ENCODE data around the gene CAMK1D.

The CAMK1D gene

DNA sequence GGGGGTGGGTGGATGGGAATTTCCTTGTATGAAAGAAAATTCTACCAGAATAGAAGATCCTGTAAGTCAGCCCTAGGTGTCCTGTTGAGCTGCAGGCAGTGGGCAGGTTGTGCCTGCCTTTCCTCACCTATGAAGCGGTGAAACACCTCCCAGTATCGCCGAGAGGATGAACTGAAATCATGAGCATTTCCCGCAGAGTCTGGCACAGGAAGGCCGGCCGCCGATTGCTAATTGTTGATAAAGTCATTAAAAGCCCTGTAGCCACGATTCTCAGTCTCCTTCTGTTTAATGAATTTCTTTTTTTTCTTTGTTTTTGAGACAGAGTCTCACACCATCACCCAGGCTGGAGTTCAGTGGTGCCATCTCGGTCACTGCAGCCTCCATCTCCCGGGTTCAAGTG lies 142.1 kb downstream of the CAMK1D start:
- TF ChIP-seq, protein P1, sequence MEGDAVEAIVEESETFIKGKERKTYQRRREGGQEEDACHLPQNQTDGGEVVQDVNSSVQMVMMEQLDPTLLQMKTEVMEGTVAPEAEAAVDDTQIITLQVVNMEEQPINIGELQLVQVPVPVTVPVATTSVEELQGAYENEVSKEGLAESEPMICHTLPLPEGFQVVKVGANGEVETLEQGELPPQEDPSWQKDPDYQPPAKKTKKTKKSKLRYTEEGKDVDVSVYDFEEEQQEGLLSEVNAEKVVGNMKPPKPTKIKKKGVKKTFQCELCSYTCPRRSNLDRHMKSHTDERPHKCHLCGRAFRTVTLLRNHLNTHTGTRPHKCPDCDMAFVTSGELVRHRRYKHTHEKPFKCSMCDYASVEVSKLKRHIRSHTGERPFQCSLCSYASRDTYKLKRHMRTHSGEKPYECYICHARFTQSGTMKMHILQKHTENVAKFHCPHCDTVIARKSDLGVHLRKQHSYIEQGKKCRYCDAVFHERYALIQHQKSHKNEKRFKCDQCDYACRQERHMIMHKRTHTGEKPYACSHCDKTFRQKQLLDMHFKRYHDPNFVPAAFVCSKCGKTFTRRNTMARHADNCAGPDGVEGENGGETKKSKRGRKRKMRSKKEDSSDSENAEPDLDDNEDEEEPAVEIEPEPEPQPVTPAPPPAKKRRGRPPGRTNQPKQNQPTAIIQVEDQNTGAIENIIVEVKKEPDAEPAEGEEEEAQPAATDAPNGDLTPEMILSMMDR (IDR thresholded peaks at IDR 0.05) = no peak

- TF ChIP-seq, protein P1 (IDR thresholded peaks at IDR 0.05) = no peak
Observed at GRCh38 chr10:12492016-12492415, 142.7 kb downstream of the CAMK1D start.

DNA sequence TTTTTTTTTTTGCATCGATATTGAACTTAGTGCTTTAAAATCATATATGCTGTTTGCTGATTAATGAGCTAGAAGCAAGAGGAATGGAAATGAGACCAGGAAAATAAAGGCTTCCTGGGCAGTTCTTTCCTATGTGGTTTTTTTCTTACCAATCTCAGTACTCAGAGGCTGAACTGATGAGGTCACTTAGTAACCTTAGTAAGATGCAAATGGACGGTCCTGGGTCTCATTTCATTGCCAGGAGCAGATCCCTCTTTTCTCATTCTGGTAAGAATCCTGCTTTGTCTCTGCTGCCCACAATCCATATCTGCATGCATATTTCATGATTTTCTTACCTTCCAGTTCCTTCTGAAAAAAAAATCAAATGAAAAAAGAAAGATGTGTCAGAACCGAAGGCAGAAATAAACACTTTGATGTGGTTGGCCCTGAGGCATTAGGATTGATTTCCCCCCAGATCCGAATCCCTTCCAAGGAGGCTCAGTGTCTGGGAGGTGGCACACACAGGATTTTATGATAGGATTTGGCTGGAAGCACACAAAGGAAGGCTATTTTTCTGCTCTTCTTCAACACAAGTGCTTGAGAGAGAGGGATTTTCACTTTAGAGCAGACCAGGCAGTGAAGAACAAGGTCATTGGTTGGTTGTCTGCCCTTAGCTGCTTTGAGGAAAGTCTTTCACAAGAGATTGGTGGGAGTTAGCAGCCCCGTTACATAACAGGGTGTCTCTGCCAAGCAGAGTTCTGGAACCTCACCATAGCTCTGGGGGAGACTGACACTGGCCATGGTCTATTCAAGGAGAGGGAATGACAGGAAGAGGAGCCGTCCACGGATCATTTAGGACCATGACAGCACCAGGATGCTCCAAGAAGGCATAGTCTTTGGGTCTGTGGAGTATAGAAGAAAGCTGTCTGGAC lies 150.0 kb downstream of the CAMK1D start:
- TF ChIP-seq, protein P1 (IDR thresholded peaks at IDR 0.05) = no peak

DNA sequence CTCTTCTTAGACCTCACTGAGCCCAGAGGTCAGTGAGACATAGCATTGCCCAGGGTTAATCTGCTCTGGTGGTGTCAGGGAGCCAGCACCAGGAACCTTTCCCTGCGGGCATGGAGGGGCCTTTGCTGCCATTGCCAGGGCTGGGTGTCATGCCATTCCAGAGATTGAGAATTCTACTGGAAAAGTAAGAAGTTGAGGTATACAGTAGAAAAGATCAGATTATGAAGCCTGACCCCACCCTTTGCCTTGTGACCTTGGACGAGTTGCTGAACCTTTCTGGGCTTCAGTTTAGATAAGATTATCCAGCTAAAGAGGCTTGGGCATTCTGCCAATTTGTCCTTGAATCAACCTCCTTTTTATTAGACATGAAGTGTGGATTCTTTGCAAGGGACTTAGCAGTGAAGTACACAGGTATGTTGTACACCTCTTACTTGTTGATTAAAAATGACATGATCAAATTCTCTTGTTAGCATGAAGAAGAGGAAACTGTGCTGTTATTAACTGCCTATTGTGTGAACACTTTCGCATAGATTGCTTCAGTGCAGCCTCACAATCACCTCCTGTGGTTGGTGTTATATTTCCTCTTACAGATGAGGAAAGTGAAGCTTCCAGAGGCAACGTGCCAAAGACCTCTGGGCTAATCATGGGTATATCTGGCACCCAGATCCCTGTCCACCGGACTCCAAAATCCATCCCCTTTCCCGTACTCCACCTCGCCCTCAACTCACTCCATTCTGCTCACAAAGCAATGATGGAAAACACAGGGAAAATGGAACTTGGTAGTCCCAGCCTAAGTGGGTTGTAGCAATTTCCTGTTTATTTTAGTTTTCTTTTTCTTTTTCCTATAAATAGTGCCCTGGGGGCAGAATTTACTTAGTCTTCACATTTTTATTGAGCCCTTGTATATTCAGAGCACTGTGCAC lies 151.3 kb downstream of the CAMK1D start:
- TF ChIP-seq, protein P1 (IDR thresholded peaks at IDR 0.05) = no peak

DNA sequence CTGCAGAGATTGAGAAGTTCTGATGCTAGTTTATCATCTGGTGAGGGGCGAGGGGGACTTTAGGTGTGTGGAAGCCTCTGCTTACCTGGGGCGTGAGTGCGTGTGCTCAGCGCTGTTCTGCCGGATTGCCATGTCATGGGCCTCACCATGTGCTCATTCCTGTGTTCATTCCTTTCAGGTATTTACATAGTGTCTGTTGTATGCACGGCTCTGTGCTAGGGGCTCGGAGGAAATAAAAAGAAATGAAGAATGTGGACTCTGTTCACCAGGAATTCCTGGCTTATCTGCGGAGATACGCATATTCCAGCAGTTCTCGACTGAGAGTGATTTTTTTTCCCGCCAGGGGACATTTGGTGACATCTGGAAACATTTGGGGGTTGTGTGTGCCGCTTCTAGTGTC lies 152.0 kb downstream of the CAMK1D start:
- TF ChIP-seq, protein P1 (IDR thresholded peaks at IDR 0.05) = no peak

GRCh38 chr10:12501841-12502525 lies 152.6 kb downstream of the CAMK1D start:
- TF ChIP-seq, protein P1 (IDR thresholded peaks at IDR 0.05) = no peak
